T-cell (primary cell): Measurements from ENCODE around the gene ARAP1. TPM values are rescaled to one million over a fixed set of nuclear protein-coding genes. Genes with fewer than 3 reads are reported as not detected.

Experiments used
- ATAC-seq, 4 experiments: fragments of 200-7000 bp in 3 of 4; fragments of 150-1000 bp in 1 of 4; cut with Tn5 transposase; replicated peaks in 1 of 4; 1 replicate in 3 of 4; 2 replicates in 1 of 4; pipeline ENCODE4 v1.10.0; 2021; ENCODE audit warnings: moderate library complexity in 3 of 4, mild to moderate bottlenecking in 2 of 4, moderate number of reproducible peaks in 1 of 4
- CTCF ChIA-PET, 2 donors: fragments of 300-600 bp; sonication (Branson Sonifier 250); formaldehyde crosslinking; loops; one replicate each; lab custom pipeline; 2022; ENCODE audit warnings: antibody characterized with exemption in 2 of 2; lab: Charles Lee
- POLR2A ChIA-PET, 2 donors: fragments of 300-600 bp; sonication (Branson Sonifier 250); formaldehyde crosslinking; loops; one replicate each; lab custom pipeline; 2022; ENCODE audit warnings: antibody characterized with exemption in 2 of 2; lab: Charles Lee
- DNase-seq, 35 experiments: peaks; one replicate each; pipeline versions ENCODE4 v3.0.0 to v3.0.0-alpha.2; 2013 to 2023
- H3K27ac ChIP-seq: one replicate; pipeline ENCODE4 v1.5.1; 2013; ENCODE audit warnings: low read length
- H3K27me3 ChIP-seq, 2 experiments: replicated peaks in 1 of 2; 1 replicate in 1 of 2; 2 replicates in 1 of 2; pipeline versions ENCODE4 v1.6.1 to v1.7.0; 2013; ENCODE audit warnings: low read length in 1 of 2, mixed read lengths in 1 of 2; ENCODE audit not compliant: control insufficient read depth in 2 of 2, insufficient read depth in 2 of 2; ENCODE audit errors: extremely low read depth in 1 of 2
- H3K36me3 ChIP-seq, 2 donors: 1 replicate in 1 of 2; 2 replicates in 1 of 2; pipeline versions ENCODE4 v1.6.1 to v1.7.0; 2013; ENCODE audit warnings: low read length in 1 of 2; ENCODE audit not compliant: control insufficient read depth in 2 of 2, insufficient read depth in 1 of 2; ENCODE audit errors: extremely low read depth in 1 of 2
- H3K4me1 ChIP-seq, 2 experiments: 1 replicate in 1 of 2; 2 replicates in 1 of 2; pipeline versions ENCODE4 v1.6.1 to v1.7.0; 2013; ENCODE audit warnings: low read length in 2 of 2, mixed read lengths in 1 of 2; ENCODE audit not compliant: insufficient read depth in 2 of 2, control insufficient read depth in 1 of 2; ENCODE audit errors: extremely low read depth in 1 of 2
- H3K4me3 ChIP-seq, 2 donors: 1 replicate in 1 of 2; 2 replicates in 1 of 2; pipeline versions ENCODE4 v1.5.1 to v1.7.0; 2013; ENCODE audit warnings: mild to moderate bottlenecking in 2 of 2, low read length in 1 of 2, moderate library complexity in 1 of 2; ENCODE audit not compliant: control insufficient read depth in 1 of 2; ENCODE audit errors: extremely low read depth in 1 of 2
- H3K9me3 ChIP-seq: 2 replicates; pipeline ENCODE4 v1.7.0; 2013
- H3K27ac Mint-ChIP-seq, 2 donors: one replicate each; pipeline ENCODE4 v1.8.0; 2020 to 2021; ENCODE audit warnings: mild to moderate bottlenecking in 2 of 2, mixed read lengths in 2 of 2
- H3K27me3 Mint-ChIP-seq, 2 donors: one replicate each; pipeline ENCODE4 v1.8.0; 2021 to 2022; ENCODE audit warnings: mixed read lengths in 2 of 2
- H3K36me3 Mint-ChIP-seq: one replicate; pipeline ENCODE4 v1.8.0; 2021; ENCODE audit warnings: mixed read lengths
- H3K4me1 Mint-ChIP-seq, 3 donors: one replicate each; pipeline ENCODE4 v1.8.0; 2020 to 2022; ENCODE audit warnings: mixed read lengths in 3 of 3, mild to moderate bottlenecking in 1 of 3
- H3K4me3 Mint-ChIP-seq, 3 donors: one replicate each; pipeline ENCODE4 v1.8.0; 2020 to 2022; ENCODE audit warnings: mild to moderate bottlenecking in 3 of 3, mixed read lengths in 3 of 3, moderate library complexity in 3 of 3
- H3K9me3 Mint-ChIP-seq, 3 donors: one replicate each; pipeline ENCODE4 v1.8.0; 2020 to 2022; ENCODE audit warnings: mixed read lengths in 3 of 3
- WGBS: methylation state at CpG from one replicate; pipeline ENCODE4 v1.1.5; 2013; ENCODE audit warnings: missing lambda C conversion rate; ENCODE audit not compliant: insufficient coverage; 5-methylcytosine and 5-hydroxymethylcytosine counted together
- total RNA-seq, 35 experiments: library from RNA in 6 of 35; stranded (reverse) in 6 of 35; fragments of 120-200 nt in 1 of 35; gene quantifications; one replicate each; pipeline versions ENCODE4 v1.2.1 to v1.2.4 and lab custom pipeline; 2013 to 2026

The ARAP1 gene
- total RNA-seq, 5 donors from 2014 or later (not counting 1 experiment from before 2014, with no cell fraction given) = 117 to 162 (median 148) TPM

DNA sequence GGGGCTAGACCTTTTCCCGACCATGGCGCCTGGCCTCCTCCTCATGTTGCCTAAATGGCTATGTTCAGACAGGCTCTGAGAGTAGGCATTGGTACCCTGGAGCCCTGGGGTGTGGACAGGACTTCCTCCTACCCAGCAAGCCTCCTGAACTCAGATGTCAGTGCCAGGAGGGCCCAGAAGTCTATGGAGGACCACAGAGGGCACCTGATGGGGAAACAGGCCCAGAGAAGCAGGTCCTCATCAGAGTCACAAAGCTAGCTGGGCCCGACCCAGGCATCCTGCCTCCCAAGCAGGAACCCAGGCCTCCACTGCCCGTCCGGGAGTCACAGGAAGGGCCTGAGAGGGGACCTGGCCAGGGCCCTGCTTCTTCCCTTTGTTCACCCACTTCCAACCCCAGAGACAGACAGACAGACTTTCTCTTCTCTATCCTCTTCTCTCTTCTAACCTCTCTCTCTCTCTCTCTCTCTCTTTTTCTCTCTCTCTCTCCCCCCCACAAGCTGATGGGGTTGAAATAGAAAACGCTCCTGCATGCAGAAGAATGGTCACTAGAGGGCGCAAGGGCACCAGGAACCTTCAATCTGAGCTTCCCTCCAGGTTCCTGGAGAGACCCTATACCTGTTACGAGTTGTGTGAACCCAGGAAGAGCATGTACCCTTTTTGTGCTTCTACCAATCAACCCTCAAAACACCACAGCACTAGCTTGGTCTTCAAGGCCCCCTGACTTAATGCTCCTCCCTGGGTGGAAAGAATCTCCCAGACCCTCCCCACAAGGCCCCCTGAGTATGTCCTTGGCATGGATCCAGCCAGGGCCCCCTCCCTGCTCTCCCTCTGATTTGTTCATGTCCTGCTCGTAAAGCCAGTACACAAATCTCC is 27.1 kb downstream of the ARAP1 start:
- no peaks in the 10 kb centered on the region for H3K9me3 Mint-ChIP-seq
- Histone ChIP-seq H3K4me3 (no peak overlapping the region), H3K27me3 (no peaks in the 10 kb centered on the region), H3K27ac (peak overlapping the region; percentile 37), H3K36me3 (peaks cover 0 to 17% of the 10 kb centered on the region in 2 donors), H3K9me3 (no peaks in the 10 kb centered on the region), H3K4me1 (peaks cover 16 to 46% of the 10 kb centered on the region in 2 experiments)
- ChIA-PET CTCF (interaction anchor here (0.5 to 2.1 kb wide), 25 partner anchors 9 to 453 kb away, joined by 3 to 38 read pairs (median 4); partner anchors contain the start of genes STARD10 (in 2 of the 2) and ATG16L2 (in 1 of the 2)), POLR2A (interaction anchor here (0.6 to 0.8 kb wide), 6 partner anchors 25 to 143 kb away, joined by 3 to 16 read pairs (median 4); partner anchors contain the start of gene STARD10 (in 1 of the 2))
- 66% methylated on average over 8 of the region's 9 CpGs for WGBS
- H3K4me3 Mint-ChIP-seq = peak overlapping the region in 2 of 3 donors; percentile 15 to 62
- H3K36me3 Mint-ChIP-seq = peaks cover 13% of the 10 kb centered on the region
- no peaks in the 10 kb centered on the region for H3K27me3 Mint-ChIP-seq
- DNase-seq (peak; percentile 54 to 94 (median 75)), ATAC-seq (peak in 3 of 4 experiments; percentile 17 to 27 (median 18))
- peak overlapping the region; percentile 84 to 85 for H3K27ac Mint-ChIP-seq
- peaks cover 45 to 66% (median 46%) of the 10 kb centered on the region in 3 donors for H3K4me1 Mint-ChIP-seq

DNA sequence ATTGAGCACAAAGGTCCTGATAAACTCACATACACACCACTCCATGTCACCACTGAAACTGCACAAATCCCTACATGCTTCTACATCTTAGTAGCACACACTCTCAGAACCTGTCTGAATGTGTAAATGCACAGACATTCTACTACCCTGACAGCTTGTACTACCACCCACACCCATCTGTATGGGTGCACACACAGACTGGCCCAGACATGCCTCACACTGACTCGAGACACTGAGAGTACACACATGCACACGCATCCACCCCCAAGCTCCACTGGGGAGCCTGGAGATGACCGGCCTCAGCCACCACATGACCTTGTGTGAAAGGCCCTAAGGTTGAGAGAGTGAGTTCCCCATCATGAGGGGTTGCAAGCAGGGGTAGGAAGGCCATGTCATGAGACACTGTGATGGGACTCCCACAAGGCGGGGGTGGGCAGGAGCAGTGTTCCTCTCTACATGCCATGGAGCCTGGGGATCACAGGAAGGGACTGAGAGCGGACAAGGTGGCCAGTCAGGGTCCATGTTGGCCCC is 28.1 kb downstream of the ARAP1 start:
- Histone ChIP-seq H3K4me3 (no peak overlapping the region), H3K27ac (peak overlapping the region; percentile 37), H3K4me1 (peaks cover 21 to 56% of the 10 kb centered on the region in 2 experiments), H3K9me3 (no peaks in the 10 kb centered on the region), H3K36me3 (peaks cover 0 to 18% of the 10 kb centered on the region in 2 donors), H3K27me3 (no peaks in the 10 kb centered on the region)
- Mint-ChIP-seq H3K9me3 (no peaks in the 10 kb centered on the region), H3K27ac (peak overlapping the region; percentile 55 to 66), H3K36me3 (peaks cover 10% of the 10 kb centered on the region), H3K4me3 (peak overlapping the region in 2 of 3 donors; percentile 23 to 39), H3K27me3 (no peaks in the 10 kb centered on the region), H3K4me1 (peaks cover 54 to 72% (median 55%) of the 10 kb centered on the region in 3 donors)
- ChIA-PET POLR2A (no interaction called here), CTCF (interaction anchor here (1.0 to 1.8 kb wide), 2 partner anchors 69 to 70 kb away, joined by 3 to 15 read pairs; partner anchors contain the start of gene STARD10 (in 1 of the 2))
- DNase-seq = peak in 1 of 35 experiments; percentile 10
- no peak for ATAC-seq
- WGBS = 100% methylated on average over 2 of the region's 5 CpGs

DNA sequence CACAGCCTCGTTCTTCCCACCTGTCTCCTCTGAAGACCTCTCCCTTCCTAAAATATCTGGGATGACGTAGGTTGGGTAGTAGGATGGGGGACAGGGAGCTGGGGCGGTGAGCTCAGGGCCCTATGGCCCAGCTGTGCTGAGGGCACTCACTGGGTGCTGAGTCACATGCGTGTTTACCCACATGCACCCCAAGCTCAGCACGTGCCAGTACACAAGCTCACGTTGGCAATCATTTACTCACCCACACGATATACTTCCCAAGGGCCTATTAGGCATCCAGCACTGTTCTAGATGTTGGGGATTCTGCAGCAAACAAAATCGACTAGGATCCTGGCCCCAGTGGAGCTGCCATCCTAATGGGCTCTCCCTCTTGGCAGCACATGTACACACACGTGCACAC is 28.7 kb downstream of the ARAP1 start:
- H3K4me3 Mint-ChIP-seq = peak overlapping the region in 2 of 3 donors; percentile 23 to 39
- H3K27ac ChIP-seq = peak overlapping the region; percentile 83

DNA sequence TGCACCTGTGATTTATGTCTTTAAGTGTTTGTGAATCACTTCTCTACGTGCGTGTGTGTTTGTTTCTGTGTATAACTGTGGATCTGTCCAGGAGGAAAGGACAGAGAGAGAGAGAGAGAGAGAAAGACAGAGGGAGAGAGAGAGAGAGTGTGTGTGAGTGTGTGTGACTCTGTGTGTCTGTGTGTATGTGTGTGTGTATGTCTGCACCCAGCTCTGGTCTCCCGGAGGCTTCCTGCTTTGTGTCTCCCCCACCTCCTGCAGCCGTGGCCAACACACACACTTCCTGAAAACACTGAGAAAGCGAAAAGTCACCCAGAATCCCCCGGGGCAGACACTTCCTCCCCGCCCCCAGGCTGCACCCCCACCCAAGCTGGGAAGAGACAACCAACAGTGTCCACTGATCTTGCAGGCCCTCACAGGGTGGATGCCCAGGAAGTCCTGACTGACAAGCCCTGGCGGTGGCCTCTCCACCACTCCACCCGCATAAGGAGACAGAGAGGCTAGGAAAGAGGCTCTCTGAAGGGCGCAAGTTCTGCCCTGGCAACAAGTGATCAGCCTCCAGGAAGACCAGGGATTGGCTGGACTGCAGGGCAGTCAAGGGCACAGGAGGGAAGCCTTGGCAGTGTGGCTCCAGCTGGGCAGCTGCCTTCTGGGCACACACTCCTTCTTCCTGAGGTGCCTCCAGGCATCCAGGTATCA is 30.0 kb downstream of the ARAP1 start:
- Histone ChIP-seq H3K4me1 (peaks cover 21 to 74% of the 10 kb centered on the region in 2 experiments), H3K9me3 (no peaks in the 10 kb centered on the region), H3K36me3 (peaks cover 9 to 36% of the 10 kb centered on the region in 2 donors), H3K27me3 (no peaks in the 10 kb centered on the region), H3K4me3 (peak overlapping the region; percentile 75 to 96), H3K27ac (peak overlapping the region; percentile 83)
- CTCF ChIA-PET = interaction anchor here (0.5 to 1.5 kb wide), 7 partner anchors 14 to 1677 kb away, joined by 3 to 5 read pairs (median 4); partner anchors contain the start of gene IL18BP (in 1 of the 2)
- Mint-ChIP-seq H3K27ac (peak overlapping the region; percentile 94 to 96), H3K9me3 (no peaks in the 10 kb centered on the region), H3K27me3 (no peaks in the 10 kb centered on the region), H3K4me1 (peaks cover 65 to 76% (median 66%) of the 10 kb centered on the region in 3 donors), H3K4me3 (peak overlapping the region; percentile 89 to 95 (median 92)), H3K36me3 (peaks cover 18% of the 10 kb centered on the region)
- peak; percentile 87 to 90 (median 88) for ATAC-seq
- POLR2A ChIA-PET = interaction anchor here (0.6 kb wide), 2 partner anchors 71 to 93 kb away, joined by 3 to 5 read pairs; no protein-coding TSS in a partner anchor
- peak; percentile 77 to 92 (median 85) for DNase-seq
- 0% methylated on average over 8 of the region's 10 CpGs for WGBS

More for the DNA sequence above, 28.7 kb downstream of the ARAP1 start:
- Mint-ChIP-seq H3K27me3 (no peaks in the 10 kb centered on the region), H3K9me3 (no peaks in the 10 kb centered on the region), H3K4me1 (peaks cover 54 to 72% (median 61%) of the 10 kb centered on the region in 3 donors), H3K27ac (peak overlapping the region; percentile 55 to 66), H3K36me3 (peaks cover 12% of the 10 kb centered on the region)
- Histone ChIP-seq H3K4me1 (peaks cover 21 to 62% of the 10 kb centered on the region in 2 experiments), H3K27me3 (no peaks in the 10 kb centered on the region), H3K4me3 (no peak overlapping the region), H3K9me3 (no peaks in the 10 kb centered on the region), H3K36me3 (peaks cover 0 to 23% of the 10 kb centered on the region in 2 donors)
- CTCF ChIA-PET = interaction anchor here in 1 of 2 donors (1.0 kb wide), 1 partner anchor 70 kb away, joined by 3 read pairs; no protein-coding TSS in a partner anchor
- no peak for ATAC-seq
- WGBS = 89% methylated on average over 6 of the region's 9 CpGs
- POLR2A ChIA-PET = interaction anchor here in 1 of 2 donors (0.6 kb wide), 1 partner anchor 148 kb away, joined by 4 read pairs; no protein-coding TSS in a partner anchor
- no peak for DNase-seq

DNA sequence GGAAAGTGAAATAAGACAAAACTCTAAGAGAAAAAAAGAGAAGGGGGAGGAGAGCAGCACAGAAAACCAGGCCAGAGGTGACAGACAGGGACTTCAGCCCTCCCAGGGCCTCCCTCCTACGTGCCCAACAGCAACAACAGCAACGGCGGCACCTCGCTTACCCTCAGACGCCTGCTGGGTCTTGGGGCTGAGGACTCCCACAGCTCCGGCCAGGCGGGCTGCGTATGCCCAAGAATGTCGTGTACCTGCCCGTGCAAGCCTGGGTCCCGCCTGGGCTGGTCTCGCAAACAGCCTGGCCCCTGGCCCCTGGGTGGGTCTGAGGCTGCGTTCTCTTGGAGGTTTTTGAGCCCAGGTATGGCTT is 30.5 kb downstream of the ARAP1 start:
- Histone ChIP-seq H3K36me3 (peaks cover 9 to 42% of the 10 kb centered on the region in 2 donors), H3K4me3 (peak overlapping the region; percentile 75 to 96), H3K9me3 (no peaks in the 10 kb centered on the region), H3K27me3 (no peaks in the 10 kb centered on the region), H3K27ac (peak overlapping the region; percentile 83), H3K4me1 (peaks cover 21 to 79% of the 10 kb centered on the region in 2 experiments)
- CTCF ChIA-PET = interaction anchor here in 1 of 2 donors (1.0 to 1.5 kb wide), 2 partner anchors 15 to 71 kb away, joined by 3 to 4 read pairs; no protein-coding TSS in a partner anchor
- peaks cover 18% of the 10 kb centered on the region for H3K36me3 Mint-ChIP-seq
- no peaks in the 10 kb centered on the region for H3K27me3 Mint-ChIP-seq
- H3K27ac Mint-ChIP-seq = peak overlapping the region; percentile 94 to 96
- H3K9me3 Mint-ChIP-seq = no peaks in the 10 kb centered on the region
- peak; percentile 28 to 47 (median 37) for ATAC-seq
- H3K4me1 Mint-ChIP-seq = peaks cover 66 to 78% (median 68%) of the 10 kb centered on the region in 3 donors
- peak overlapping the region; percentile 89 to 95 (median 92) for H3K4me3 Mint-ChIP-seq
- DNase-seq = peak in 32 of 35 experiments; percentile 16 to 65 (median 40)
- POLR2A ChIA-PET = no interaction called here
- 0% methylated on average over 13 of the region's 13 CpGs for WGBS
